Thyroid gland (tissue), 4 donors: ENCODE measurements around the gene KIAA2012. TPM values are rescaled to one million over a fixed set of nuclear protein-coding genes. Genes with fewer than 3 reads are reported as not detected.

Experiments used
- small RNA-seq: library from RNA; depleted of rRNA; stranded (forward); fragments of <200 nt; gene quantifications from one replicate; pipeline ENCODE3, GENCODE V24; 2016
- total RNA-seq, 4 donors: library from RNA; depleted of rRNA; stranded (reverse); fragments of >200 nt; gene quantifications; one replicate each; pipeline ENCODE4 v1.2.3, GENCODE V29; 2016

KIAA2012 gene
- total RNA-seq, 4 donors from 2014 or later: not detected

Small RNAs within 50 kb of the gene (small RNA-seq; reads per million reads assigned to genes)
- not detected for gene AC079354.2

Other genes starting within 250 kb of the KIAA2012 start
- 10 to 100 TPM; 10.1 to 23.6 (median 10.9) TPM for gene FZD7, start 39.4 kb upstream of the KIAA2012 start, total RNA-seq
- 100 to 1,000 TPM in 2 of 4 donors, 10 to 100 TPM in 2; 91.0 to 121 (median 102) TPM for gene SUMO1, start 165.3 kb downstream of the KIAA2012 start, total RNA-seq
- gene NOP58, start 192.5 kb downstream of the KIAA2012 start, total RNA-seq: 100 to 1,000 TPM in 2 of 4 donors, 10 to 100 TPM in 2; 68.2 to 151 (median 90.3) TPM